DMS 273 (cell line): Measurements from ENCODE around the gene ATP10B.

Source experiments
- DNase-seq: peaks from one replicate; lab custom pipeline; 2025; ENCODE audit not compliant: unreplicated experiment; lab: John Stamatoyannopoulos, UW

Gene ATP10B

DNA sequence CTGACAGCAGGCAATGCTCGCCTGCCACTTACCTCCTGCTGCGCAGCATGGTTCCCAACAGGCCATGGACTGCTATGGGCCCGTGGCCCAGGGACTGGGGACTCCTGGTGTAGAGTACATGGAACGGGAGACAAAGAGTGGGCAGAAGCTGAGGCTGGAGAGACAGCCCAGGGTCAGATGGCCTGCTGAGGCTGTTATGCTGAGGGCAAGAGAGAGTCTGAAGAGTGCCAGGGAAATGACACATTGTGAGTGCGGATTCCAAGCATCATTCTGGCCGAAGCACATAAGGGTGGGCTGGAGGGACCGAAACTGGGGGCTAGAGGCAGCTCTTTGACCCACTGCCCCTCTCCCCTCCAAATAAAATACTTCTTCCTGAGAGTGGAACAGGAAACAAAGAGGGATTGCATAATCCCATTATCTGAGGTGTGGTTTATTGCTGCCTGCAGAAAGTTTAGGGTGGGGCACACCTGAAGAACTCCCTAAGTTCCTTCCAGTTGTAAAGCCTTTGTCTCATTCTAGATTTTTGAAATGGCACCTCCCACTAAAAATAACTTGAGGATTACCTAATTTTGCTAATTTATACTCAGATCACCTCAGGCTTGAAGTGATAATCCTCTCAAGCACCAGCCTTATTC lies 158.1 kb downstream of the ATP10B start:
- no peak for DNase-seq

GRCh38 chr5:160692271-160692670 lies 159.7 kb downstream of the ATP10B start:
- no peak for DNase-seq

GRCh38 chr5:160685695-160686094 lies 166.3 kb downstream of the ATP10B start:
- DNase-seq: peak; percentile 72

DNA sequence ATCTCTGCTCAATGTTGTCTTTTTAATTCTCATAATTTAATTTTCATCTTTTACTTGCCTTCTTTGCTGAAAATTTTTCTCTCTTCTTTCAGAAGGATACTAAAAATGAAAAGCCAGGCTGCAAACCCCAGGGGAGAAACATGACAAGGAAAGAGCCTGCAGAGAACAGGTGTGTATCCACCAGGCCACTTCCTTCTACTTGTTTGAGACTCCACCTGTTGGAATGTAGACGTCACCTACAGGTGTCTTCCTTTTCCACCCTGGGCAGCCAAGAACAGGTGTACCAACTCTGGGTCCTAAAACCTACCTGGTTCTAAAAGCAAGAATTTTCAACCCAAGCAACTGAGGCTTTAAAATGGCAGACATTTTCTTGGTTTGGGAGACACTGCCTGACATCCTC lies 166.8 kb downstream of the ATP10B start:
- DNase-seq: no peak

DNA sequence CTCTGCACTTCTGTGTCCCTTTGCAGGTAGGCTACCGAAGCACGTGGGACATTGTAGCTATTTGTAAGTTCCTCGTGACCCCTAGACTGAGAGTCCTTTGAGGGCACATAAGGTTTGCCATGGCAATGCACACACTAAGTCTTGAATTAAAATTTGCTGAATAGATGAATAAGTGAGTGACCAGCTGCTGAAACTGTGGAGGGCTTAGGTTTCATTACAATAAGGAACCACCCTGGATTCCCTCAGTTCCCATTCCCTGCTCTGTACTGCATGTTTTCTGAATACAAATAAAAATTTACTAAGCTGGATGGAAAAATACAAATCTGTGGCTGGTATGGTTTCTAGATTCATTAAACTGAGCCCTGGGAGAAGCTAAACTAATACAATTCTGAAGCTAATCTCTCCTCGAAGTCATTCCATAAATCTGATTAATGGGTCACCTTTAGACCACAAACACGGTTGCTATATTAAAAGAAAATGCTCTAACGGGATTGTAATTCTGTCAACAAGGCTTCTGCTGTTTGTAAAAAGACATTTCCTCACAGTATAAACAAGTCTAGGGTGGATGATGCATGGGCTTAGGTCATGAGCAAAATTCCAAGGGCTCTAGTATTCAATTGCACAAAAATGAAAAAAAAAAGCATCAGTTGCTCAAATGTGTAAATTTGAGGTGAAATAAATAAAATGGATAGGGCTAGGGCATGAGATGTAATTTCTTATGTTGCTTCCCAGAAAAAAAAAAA lies 172.3 kb downstream of the ATP10B start:
- DNase-seq: no peak

GRCh38 chr5:160675988-160676387 lies 176.0 kb downstream of the ATP10B start:
- DNase-seq: peak; percentile 7

DNA sequence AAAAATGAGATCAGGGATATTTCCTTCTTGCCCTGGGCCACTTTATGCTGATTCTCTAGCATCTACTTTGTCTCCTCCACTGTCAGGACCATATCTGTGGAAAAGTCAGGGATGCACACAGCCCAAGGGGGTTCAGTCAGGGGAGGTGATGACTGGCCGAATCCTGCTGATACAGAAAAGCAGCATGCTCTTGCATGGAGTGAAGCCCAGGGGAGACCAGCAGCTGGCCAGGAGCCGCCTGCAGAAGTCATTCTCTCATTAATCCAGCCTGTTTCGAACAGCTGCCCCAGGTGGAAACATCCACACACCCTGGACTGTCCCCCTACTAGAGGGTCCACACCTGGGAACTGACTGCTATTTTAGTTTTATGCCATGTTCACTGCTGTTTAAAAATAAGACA lies 177.1 kb downstream of the ATP10B start:
- peak; percentile 14 for DNase-seq

- DNase-seq: no peak
Observed at GRCh38 chr5:160672521-160672920, 179.5 kb downstream of the ATP10B start.

DNA sequence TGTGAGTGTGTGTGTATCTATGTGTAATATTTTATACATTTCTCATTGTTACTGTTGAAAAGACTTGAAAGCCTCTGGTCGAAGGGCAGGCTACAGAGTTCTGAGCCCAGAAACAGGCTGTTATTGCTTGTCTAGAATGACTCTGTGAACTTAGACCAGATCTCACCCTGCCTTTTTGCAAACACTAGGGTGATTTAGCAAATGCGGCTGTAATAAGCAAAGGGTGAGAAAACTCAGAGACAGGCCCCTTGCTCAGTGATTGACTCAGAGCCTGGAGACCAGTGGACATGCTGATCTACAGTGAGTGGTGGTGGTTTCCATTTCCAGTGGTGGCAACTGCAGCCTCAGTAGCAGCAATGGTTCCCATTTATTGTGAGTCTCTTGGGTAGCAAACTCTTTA lies 183.7 kb downstream of the ATP10B start:
- no peak for DNase-seq

GRCh38 chr5:160667160-160667559 lies 184.9 kb downstream of the ATP10B start:
- no peak for DNase-seq

DNA sequence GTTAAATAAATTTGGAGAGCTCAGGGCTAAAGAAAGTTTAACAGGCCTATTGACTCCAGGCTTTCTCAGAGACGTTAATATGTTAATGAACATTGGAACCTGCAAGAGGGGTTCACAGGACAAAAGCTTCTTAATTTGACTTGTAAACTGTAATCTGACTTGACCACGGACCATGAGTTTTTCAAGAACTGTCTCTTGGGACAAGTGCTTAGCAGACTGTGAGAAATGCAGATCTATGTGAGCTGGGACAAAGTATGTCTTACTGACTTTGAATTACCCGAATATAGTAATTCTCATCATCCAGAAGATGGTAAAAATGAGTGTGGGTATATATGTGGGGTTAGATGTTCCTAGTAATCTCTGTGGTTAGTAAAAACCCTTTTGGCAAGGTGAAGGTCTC lies 186.6 kb downstream of the ATP10B start:
- no peak for DNase-seq

DNA sequence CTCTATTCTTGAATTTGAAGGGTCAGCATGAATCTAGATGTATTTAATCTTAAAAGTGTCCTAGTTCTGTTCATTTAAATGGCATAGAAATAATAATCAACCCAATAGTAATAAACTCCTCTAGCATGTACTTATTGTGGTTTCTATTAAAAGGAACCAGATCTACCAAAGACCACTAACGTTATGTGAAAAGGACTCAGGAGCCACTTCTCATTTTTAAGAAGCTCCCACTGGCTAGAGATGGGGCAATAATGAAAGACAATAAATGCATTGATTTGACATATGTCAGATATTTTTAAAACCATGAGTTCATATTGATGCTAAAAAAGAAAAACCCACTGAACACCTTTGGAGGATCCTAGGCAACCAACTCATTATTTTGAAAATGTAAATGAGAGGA lies 191.9 kb downstream of the ATP10B start:
- no peak for DNase-seq

GRCh38 chr5:160657622-160658458 lies 194.2 kb downstream of the ATP10B start:
- no peak for DNase-seq

DNA sequence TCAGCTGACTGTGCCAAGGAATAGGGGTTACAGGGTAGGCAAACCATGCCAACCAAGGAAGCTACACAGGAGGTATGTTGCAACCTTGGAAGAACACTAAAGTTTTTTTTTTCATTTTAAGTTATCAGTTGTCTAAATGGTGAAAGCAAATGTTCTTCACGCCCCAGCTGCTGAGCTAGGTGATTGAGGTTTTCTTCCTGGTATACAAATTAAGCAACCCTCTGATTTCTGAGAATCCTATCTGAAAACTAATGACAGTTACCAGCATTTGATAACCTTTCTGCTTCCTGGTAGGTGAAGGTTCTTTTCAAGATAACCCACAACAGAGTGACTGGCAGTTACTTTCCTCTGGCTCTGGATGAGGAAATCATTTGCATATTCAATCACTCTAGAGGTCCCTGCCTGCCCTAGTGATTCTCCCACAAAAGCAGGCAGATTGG lies 194.9 kb downstream of the ATP10B start:
- DNase-seq: no peak

GRCh38 chr5:160655717-160656116 lies 196.3 kb downstream of the ATP10B start:
- DNase-seq: no peak

GRCh38 chr5:160651692-160652645 lies 200.0 kb downstream of the ATP10B start:
- no peak for DNase-seq

DNA sequence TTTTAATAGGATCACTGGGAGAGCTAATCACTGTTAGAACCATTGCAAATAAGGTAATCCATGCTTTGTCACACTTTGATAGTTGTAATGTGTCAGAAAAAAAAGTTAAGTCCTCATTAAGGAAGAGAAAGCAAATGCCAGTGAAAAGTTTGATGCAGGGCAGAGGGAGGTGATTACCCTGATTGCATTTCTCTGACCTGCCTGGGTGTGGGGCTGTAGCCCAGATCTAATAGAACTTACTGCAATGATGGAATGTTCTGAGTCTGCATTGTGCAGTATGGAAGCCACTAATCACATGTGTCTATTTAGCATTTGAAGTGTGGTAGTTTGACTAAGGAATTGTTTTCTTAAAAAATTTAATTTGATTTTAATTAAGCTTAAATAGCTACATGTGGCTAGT lies 202.7 kb downstream of the ATP10B start:
- DNase-seq: peak; percentile 41

DNA sequence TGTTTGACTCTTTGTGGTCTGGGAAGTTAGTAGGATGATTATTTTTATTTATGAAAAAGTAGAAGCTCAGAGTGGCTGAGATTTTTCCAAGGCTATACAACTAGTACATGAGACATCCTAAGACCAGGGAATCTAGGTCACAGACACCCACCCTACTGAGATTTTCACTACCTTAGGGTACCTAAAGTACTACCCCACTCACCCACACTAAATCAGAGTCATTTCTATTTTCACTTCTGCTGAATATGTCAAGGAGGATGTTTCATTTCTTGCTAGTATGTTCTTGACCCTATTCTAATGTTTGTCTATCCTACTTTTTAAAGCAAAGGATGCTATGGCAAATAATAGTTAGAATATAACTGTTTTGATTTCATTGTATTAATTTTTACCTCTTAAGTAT lies 206.0 kb downstream of the ATP10B start:
- DNase-seq: no peak

DNA sequence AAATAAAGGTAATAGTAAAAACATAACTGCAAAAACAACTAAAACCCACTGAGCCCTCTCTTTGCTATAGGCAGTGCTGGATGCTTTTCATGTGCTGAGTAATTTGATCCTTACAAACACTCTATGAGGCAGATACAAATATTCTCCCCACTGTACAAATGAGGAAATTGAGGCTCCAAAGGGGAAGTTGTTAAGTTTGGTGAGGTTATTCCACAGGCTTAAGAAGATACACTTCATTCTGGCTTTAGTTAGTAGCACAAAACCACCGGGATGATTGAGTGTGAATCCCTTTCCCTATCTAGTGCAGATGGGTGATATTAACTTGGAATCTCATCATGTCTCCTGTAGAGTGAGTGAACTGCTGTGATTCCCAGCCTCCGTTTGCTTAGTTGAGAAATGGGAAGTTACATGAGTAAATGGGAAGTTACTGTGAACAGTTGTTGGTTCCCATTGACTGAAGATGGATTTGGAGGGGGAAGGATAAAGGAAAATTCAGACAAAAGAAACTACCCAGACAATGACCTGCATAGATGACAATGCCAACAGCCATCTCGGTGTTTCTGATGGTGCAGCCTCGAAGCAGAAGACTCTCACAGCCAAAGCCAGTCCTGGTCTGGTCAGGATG lies 208.3 kb downstream of the ATP10B start:
- no peak for DNase-seq

- DNase-seq: no peak
Observed at GRCh38 chr5:160641405-160641804, 210.6 kb downstream of the ATP10B start.
